ENCODE data around the gene RTP5.

DNA sequence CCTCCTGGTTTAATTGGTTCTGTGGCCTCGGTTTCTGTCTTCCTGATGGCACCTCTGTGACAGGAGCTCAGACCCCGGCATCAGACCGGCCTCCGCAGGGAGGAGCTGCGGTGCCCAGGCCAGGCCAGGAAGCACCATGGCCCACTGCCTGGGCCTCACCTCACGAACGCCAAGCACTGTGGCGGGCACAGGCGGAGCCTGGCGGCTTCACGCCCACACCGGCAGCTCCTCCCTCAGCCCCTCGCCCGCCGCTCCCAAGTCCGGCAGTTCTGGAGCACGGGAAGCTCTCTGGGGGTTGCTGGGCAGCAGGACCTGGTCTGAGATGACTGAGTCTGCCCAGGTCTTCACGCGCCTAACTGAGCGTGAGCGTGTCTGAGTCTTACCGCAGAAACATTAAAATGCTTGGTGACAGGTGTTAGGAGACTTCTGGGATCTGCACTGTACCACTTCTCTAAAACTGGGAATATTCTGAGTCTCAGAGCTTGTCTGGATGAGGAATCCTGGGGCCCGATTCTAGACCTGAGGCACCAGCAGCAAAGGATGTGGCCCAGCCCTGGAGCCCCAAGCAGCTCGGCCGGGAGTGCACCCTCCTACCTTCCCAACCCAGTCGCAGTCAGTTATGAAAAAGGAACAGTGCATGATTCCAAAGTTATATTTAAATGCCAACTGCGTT, 21.9 kb downstream of the RTP5 start:
- no peak for TF ChIP-seq POLR2AphosphoS5 (IDR thresholded peaks at IDR 0.05; ENCODE audit: borderline replicate concordance, low read depth, low read length)
- TF ChIP-seq EZH2 (IDR thresholded peaks at IDR 0.05) = no peak

All from SK-N-MC (cell line).